Body of pancreas (tissue), 4 donors: ENCODE measurements around the gene IL17C.

Source experiments
- CTCF ChIP-seq, 7 experiments: fragments of 450-650 bp in 4 of 7; fragments of 200-600 bp in 3 of 7; sonication (generic) in 3 of 7; IDR thresholded peaks; one replicate each; pipeline ENCODE4 v1.5.1; 2016 to 2019; ENCODE audit warnings: antibody characterized with exemption in 7 of 7
- POLR2A ChIP-seq, 3 donors: fragments of 450-650 bp; IDR thresholded peaks; one replicate each; pipeline ENCODE4 v1.6.1; 2016; ENCODE audit warnings: antibody characterized with exemption in 3 of 3, mild to moderate bottlenecking in 2 of 3

- TF ChIP-seq CTCF (IDR thresholded peaks at IDR 0.05) (no peak), POLR2A (IDR thresholded peaks at IDR 0.05) (no peak)
Observed at GRCh38 chr16:88589441-88589840, 48.9 kb upstream of the IL17C start.
